K562 (cell line): ENCODE results near the gene CDK14. TPM values are rescaled to one million over a fixed set of nuclear protein-coding genes. Genes with fewer than 3 reads are reported as not detected.

Experiments used
- ATAC-seq: fragments of 200-7000 bp; cut with Tn5 transposase; 3 replicates; pipeline ENCODE4 v1.9.1; 2020; ENCODE audit warnings: moderate library complexity
- BruUV-seq: library from RNA; stranded (reverse); fragments of 400-500 nt; replicated peaks from 2 replicates; lab custom pipeline; 2021; lab: Mats Ljungman, UMichigan
- CTCF ChIA-PET: fragments of 300-600 bp; formaldehyde crosslinking; extraction: SDS; loops from one replicate; lab custom pipeline; 2021; ENCODE audit warnings: low intra/inter-chr PET ratio; lab: Yijun Ruan, JAX
- POLR2A ChIA-PET: fragments of 300-600, 350-650 bp; sonication (Branson Sonifier 250); formaldehyde crosslinking; extraction: SDS; loops from one replicate; lab custom pipeline; 2021; ENCODE audit warnings: antibody characterized with exemption, inconsistent platforms; lab: Yijun Ruan, JAX
- DNase-seq, 4 experiments: peaks; one replicate each; pipeline versions ENCODE4 v3.0.0 to v3.0.0-alpha.2; 2011 to 2018; ENCODE audit warnings: low spot score in 3 of 4, mixed read lengths in 3 of 4; ENCODE audit errors: extremely low read depth in 1 of 4
- FAIRE-seq: peaks from 2 replicates; lab custom pipeline; 2011; peaks lifted over from hg19 to GRCh38; lab: Jason Lieb, UNC
- H2AFZ ChIP-seq: 2 replicates; pipeline ENCODE4 v1.6.0; 2011; ENCODE audit warnings: low read depth, low read length, control low read depth, inconsistent platforms
- H3K27ac ChIP-seq: fragments of 200-600 bp; 3 replicates; pipeline ENCODE4 v1.8.0; 2011; ENCODE audit warnings: low read depth, mild to moderate bottlenecking, control low read depth, inconsistent platforms, low read length, moderate library complexity, mixed read lengths; ENCODE audit errors: extremely low read depth
- H3K27me3 ChIP-seq, 2 experiments: fragments of 300-600 bp in 1 of 2; 2 replicates in 1 of 2; 3 replicates in 1 of 2; pipeline versions ENCODE4 v1.6.0 to v1.8.0; 2011; ENCODE audit warnings: inconsistent platforms in 2 of 2, low read length in 2 of 2, mild to moderate bottlenecking in 1 of 2, mixed read lengths in 1 of 2, moderate library complexity in 1 of 2; ENCODE audit not compliant: control insufficient read depth in 2 of 2, insufficient read depth in 2 of 2
- H3K36me3 ChIP-seq: fragments of 300-600 bp; 3 replicates; pipeline ENCODE4 v1.8.0; 2011; ENCODE audit warnings: mild to moderate bottlenecking, low read length, inconsistent platforms; ENCODE audit not compliant: control insufficient read depth, insufficient read depth
- H3K4me1 ChIP-seq, 2 experiments: fragments of 200-600 bp in 1 of 2; replicated peaks in 1 of 2; 2 replicates in 1 of 2; 3 replicates in 1 of 2; pipeline versions ENCODE4 v1.5.1 to v1.8.0; 2011; ENCODE audit warnings: inconsistent platforms in 2 of 2, low read length in 2 of 2, mild to moderate bottlenecking in 1 of 2, mixed read lengths in 1 of 2, moderate library complexity in 1 of 2; ENCODE audit not compliant: control insufficient read depth in 2 of 2, insufficient read depth in 2 of 2
- H3K4me2 ChIP-seq: 2 replicates; pipeline ENCODE4 v1.6.1; 2011; ENCODE audit warnings: low read length, control low read depth, inconsistent platforms, mixed read lengths; ENCODE audit not compliant: insufficient read depth
- H3K4me3 ChIP-seq: fragments of 200-600 bp; sonication (generic), shearing (Covaris generic); 2 replicates; pipeline ENCODE4 v1.5.1; 2016; ENCODE audit warnings: control low read depth, inconsistent platforms
- H3K79me2 ChIP-seq: fragments of 200-600 bp; 3 replicates; pipeline ENCODE4 v1.8.0; 2011; ENCODE audit warnings: low read length, inconsistent platforms; ENCODE audit not compliant: control insufficient read depth, insufficient read depth
- H3K9ac ChIP-seq, 2 experiments: 2 replicates each; pipeline versions ENCODE4 v1.6.0 to v1.6.1; 2011; ENCODE audit warnings: low read depth in 2 of 2, low read length in 2 of 2, control low read depth in 1 of 2, inconsistent platforms in 1 of 2, mild to moderate bottlenecking in 1 of 2, mixed read lengths in 1 of 2; ENCODE audit not compliant: insufficient read depth in 1 of 2
- H3K9me1 ChIP-seq: one replicate; pipeline ENCODE4 v1.6.0; 2011; ENCODE audit warnings: inconsistent platforms, mild to moderate bottlenecking, low read length, moderate library complexity; ENCODE audit not compliant: control insufficient read depth, insufficient read depth
- H3K9me3 ChIP-seq: replicated peaks from 2 replicates; pipeline ENCODE4 v1.5.1; 2011; ENCODE audit warnings: low read depth, low read length, inconsistent platforms; ENCODE audit not compliant: control insufficient read depth, insufficient read depth
- H4K20me1 ChIP-seq: replicated peaks from 2 replicates; pipeline ENCODE4 v1.6.1; 2011; ENCODE audit warnings: low read length, inconsistent platforms, mixed read lengths; ENCODE audit not compliant: control insufficient read depth, insufficient read depth
- BCL6 ChIP-seq: fragments of 250-450 bp; sonication (Bioruptor Pico); IDR thresholded peaks from 2 replicates; pipeline ENCODE4 v1.4.0; 2020
- GABPB2 ChIP-seq: fragments of 250-450 bp; sonication (Bioruptor Pico); conservative IDR thresholded peaks from 2 replicates; pipeline ENCODE4 v1.5.1; 2021; ENCODE audit warnings: mild to moderate bottlenecking
- HMBOX1 ChIP-seq: sonication (generic); IDR thresholded peaks from 2 replicates; pipeline ENCODE4 v1.6.1; 2016
- PHF21A ChIP-seq: fragments of 450-650 bp; IDR thresholded peaks from 2 replicates; pipeline ENCODE4 v1.6.1; 2017; ENCODE audit warnings: low read depth, borderline replicate concordance
- SAP30 ChIP-seq: fragments of 200-600 bp; sonication (generic); IDR thresholded peaks from 2 replicates; pipeline ENCODE4 v1.6.1; 2012; ENCODE audit warnings: borderline replicate concordance, low read depth, mild to moderate bottlenecking, moderate library complexity, low read length, control low read depth, inconsistent platforms; ENCODE audit not compliant: insufficient read depth, poor library complexity, severe bottlenecking
- SETDB1 ChIP-seq: IDR thresholded peaks from one replicate; pipeline ENCODE4 v1.6.1; 2012; ENCODE audit warnings: low read length, control low read depth, inconsistent platforms
- TAF15 ChIP-seq: fragments of 200-400 bp; formaldehyde crosslinking; IDR thresholded peaks from 2 replicates; pipeline ENCODE4 v1.6.1; 2017; ENCODE audit warnings: mild to moderate bottlenecking, low read depth, low read length, moderate library complexity
- ZBTB11 ChIP-seq, 3 experiments: fragments of 200-800 bp in 1 of 3; fragments of 250-450 bp in 1 of 3; fragments of 450-650 bp in 1 of 3; sonication (Bioruptor Pico) in 1 of 3; sonication (Bioruptor generic) in 1 of 3; formaldehyde crosslinking in 1 of 3; IDR thresholded peaks; 2 replicates each; pipeline versions ENCODE4 v1.6.1 to v1.8.0; 2016 to 2022; ENCODE audit warnings: mild to moderate bottlenecking in 2 of 3, missing genetic modification characterization in 2 of 3, missing compliant biosample characterization in 1 of 3, moderate library complexity in 1 of 3
- ZKSCAN1 ChIP-seq: fragments of 150-350 bp; IDR thresholded peaks from 2 replicates; pipeline ENCODE4 v1.6.1; 2016; ENCODE audit warnings: low read depth, low read length
- ZNF133 ChIP-seq: fragments of 250-450 bp; sonication (Bioruptor Pico); IDR thresholded peaks from 2 replicates; pipeline ENCODE4 v1.4.0; 2020; ENCODE audit warnings: mild to moderate bottlenecking
- ZNF146 ChIP-seq: IDR thresholded peaks from one replicate; pipeline ENCODE4 v1.6.1; 2018; ENCODE audit warnings: missing compliant biosample characterization; ENCODE audit not compliant: unreplicated experiment
- ZNF253 ChIP-seq: fragments of 250-450 bp; sonication (Bioruptor Pico); conservative IDR thresholded peaks from 2 replicates; pipeline ENCODE4 v1.6.1; 2021; ENCODE audit warnings: mild to moderate bottlenecking
- ZNF77 ChIP-seq: fragments of 250-450 bp; sonication (Bioruptor Pico); IDR thresholded peaks from 2 replicates; pipeline ENCODE4 v1.5.0; 2020
- ZNF79 ChIP-seq: fragments of 250-450 bp; sonication (Bioruptor Pico); IDR thresholded peaks from 2 replicates; pipeline ENCODE4 v1.4.0; 2020; ENCODE audit warnings: low read depth, mild to moderate bottlenecking, moderate library complexity
- WGBS: fragments of 100-300 bp; shearing (Covaris generic); methylation state at CpG from one replicate; pipeline ENCODE4 v1.1.6; 2016; ENCODE audit warnings: low coverage, mixed read lengths; ENCODE audit not compliant: insufficient coverage; ENCODE audit errors: missing lambda C conversion rate; 5-methylcytosine and 5-hydroxymethylcytosine counted together
- in situ Hi-C: fragments of 300-500 bp; cut with MboI; formaldehyde crosslinking; loops from 4 replicates; pipeline ENCODE4 v1.15.0; 2018; ENCODE audit warnings: inconsistent platforms, mixed read lengths
- intact Hi-C: fragments of 100-400 bp; cut with micrococcal nuclease; formaldehyde crosslinking; loops from 2 replicates; pipeline ENCODE4 v1.14.2; 2022
- polyA plus RNA-seq, 8 experiments: library from polyadenylated mRNA; depleted of rRNA in 4 of 8; stranded (reverse) in 5 of 8; unstranded in 3 of 8; fragments of >200 nt; fragmentation: Nextera tagmentation in 2 of 8; fragmentation: Illumina TruSeq in 1 of 8; extraction: Ambion mirVana in 2 of 8; extraction: Trizol in 1 of 8; gene quantifications; 2 replicates each; pipeline versions ENCODE4 v1.2.1 to v1.2.3, GENCODE V29; 2011 to 2014; ENCODE audit warnings: inconsistent platforms in 1 of 8, missing spikeins in 1 of 8
- total RNA-seq, 7 experiments: library from RNA; depleted of rRNA in 6 of 7; stranded (reverse); fragments of >200 nt in 6 of 7; fragmentation: Illumina TruSeq in 2 of 7; extraction: Trizol in 2 of 7; gene quantifications; 2 replicates each; pipeline versions ENCODE4 v1.2.1 to v1.2.3, GENCODE V29; 2011 to 2021; ENCODE audit warnings: low replicate concordance in 1 of 7
- TF ChIP-seq, protein P1 (sequence below): fragments of 450-650 bp; IDR thresholded peaks from 2 replicates; pipeline ENCODE4 v1.6.1; 2016; ENCODE audit warnings: antibody characterized with exemption
- TF ChIP-seq, protein P2 (sequence below): fragments of 250-450 bp; sonication (Bioruptor Pico); IDR thresholded peaks from 2 replicates; pipeline ENCODE4 v1.8.0; 2021; ENCODE audit warnings: moderate library complexity, mild to moderate bottlenecking, inconsistent platforms

Gene CDK14
- total and polyA plus RNA-seq, 9 of the 15 experiments (the other 6 are each of a cell fraction or from before 2014, with no cell fraction given), result 0.03 to 0.91 (median 0.16) TPM

GRCh38 chr7:90755041-90755440 is 158.9 kb downstream of the CDK14 start:
- POLR2A ChIA-PET, result no interaction called here
- TF ChIP-seq ZNF79, result no peak
- TF ChIP-seq, protein P1, sequence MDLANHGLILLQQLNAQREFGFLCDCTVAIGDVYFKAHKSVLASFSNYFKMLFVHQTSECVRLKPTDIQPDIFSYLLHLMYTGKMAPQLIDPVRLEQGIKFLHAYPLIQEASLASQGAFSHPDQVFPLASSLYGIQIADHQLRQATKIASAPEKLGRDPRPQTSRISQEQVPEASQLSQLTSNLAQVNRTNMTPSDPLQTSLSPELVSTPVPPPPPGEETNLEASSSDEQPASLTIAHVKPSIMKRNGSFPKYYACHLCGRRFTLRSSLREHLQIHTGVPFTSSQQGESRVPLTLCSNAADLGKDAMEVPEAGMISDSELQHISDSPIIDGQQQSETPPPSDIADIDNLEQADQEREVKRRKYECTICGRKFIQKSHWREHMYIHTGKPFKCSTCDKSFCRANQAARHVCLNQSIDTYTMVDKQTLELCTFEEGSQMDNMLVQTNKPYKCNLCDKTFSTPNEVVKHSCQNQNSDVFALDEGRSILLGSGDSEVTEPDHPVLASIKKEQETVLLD, result no peak
- TF ChIP-seq, protein P2, sequence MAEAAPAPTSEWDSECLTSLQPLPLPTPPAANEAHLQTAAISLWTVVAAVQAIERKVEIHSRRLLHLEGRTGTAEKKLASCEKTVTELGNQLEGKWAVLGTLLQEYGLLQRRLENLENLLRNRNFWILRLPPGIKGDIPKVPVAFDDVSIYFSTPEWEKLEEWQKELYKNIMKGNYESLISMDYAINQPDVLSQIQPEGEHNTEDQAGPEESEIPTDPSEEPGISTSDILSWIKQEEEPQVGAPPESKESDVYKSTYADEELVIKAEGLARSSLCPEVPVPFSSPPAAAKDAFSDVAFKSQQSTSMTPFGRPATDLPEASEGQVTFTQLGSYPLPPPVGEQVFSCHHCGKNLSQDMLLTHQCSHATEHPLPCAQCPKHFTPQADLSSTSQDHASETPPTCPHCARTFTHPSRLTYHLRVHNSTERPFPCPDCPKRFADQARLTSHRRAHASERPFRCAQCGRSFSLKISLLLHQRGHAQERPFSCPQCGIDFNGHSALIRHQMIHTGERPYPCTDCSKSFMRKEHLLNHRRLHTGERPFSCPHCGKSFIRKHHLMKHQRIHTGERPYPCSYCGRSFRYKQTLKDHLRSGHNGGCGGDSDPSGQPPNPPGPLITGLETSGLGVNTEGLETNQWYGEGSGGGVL, result no peak
- no peak for TF ChIP-seq SAP30
- TF ChIP-seq GABPB2 (CRISPR knock-in tag), result no peak
- no peak for TF ChIP-seq ZBTB11 (CRISPR knock-in tag; IDR thresholded peaks at IDR 0.05)
- no peak for TF ChIP-seq PHF21A
- no peak for TF ChIP-seq BCL6 (CRISPR knock-in tag)
- no peak for TF ChIP-seq ZNF77
- TF ChIP-seq ZNF146 (CRISPR knock-in tag), result no peak
- no peak for TF ChIP-seq HMBOX1
- no peak for TF ChIP-seq ZNF253 (CRISPR knock-in tag)
- no peak for TF ChIP-seq TAF15
- TF ChIP-seq ZNF133, result no peak
- TF ChIP-seq ZKSCAN1, result no peak
- TF ChIP-seq SETDB1, result no peak

More at GRCh38 chr7:90755041-90755440, 158.9 kb downstream of the CDK14 start:
- no peaks in the 10 kb centered on the region for H3K9me3 ChIP-seq
- no TSS peak for BruUV-seq
- no peaks in the 10 kb centered on the region for H3K4me1 ChIP-seq
- H3K4me3 ChIP-seq, result no peak overlapping the region
- H3K9ac ChIP-seq, result no peak overlapping the region
- H4K20me1 ChIP-seq, result no peaks in the 10 kb centered on the region
- in situ Hi-C loops, result no loop called here
- H3K36me3 ChIP-seq, result no peaks in the 10 kb centered on the region
- CTCF ChIA-PET, result no interaction called here
- H3K79me2 ChIP-seq, result no peaks in the 10 kb centered on the region
- intact Hi-C loops, result no loop called here
- H3K4me2 ChIP-seq, result no peak overlapping the region
- H3K27me3 ChIP-seq, result no peaks in the 10 kb centered on the region
- no peak overlapping the region for H3K27ac ChIP-seq
- 0% methylated on average over 3 of the region's 3 CpGs for WGBS
- DNase-seq (no peak), FAIRE-seq (no peak), ATAC-seq (no peak)
- no peak overlapping the region for H2AFZ ChIP-seq
- H3K9me1 ChIP-seq, result no peaks in the 10 kb centered on the region
